ENCODE measurements around the gene PANK2.

PANK2 gene

GRCh38 chr20:3889489-3890397, 556 bp downstream of the PANK2 start:
- TF ChIP-seq GATA2 (IDR thresholded peaks at IDR 0.05; ENCODE audit: low read depth, low read length), result no peak
- no peak for TF ChIP-seq GATA3 (IDR thresholded peaks at IDR 0.05; ENCODE audit: low read depth, low read length)

- no peak for TF ChIP-seq GATA2 (IDR thresholded peaks at IDR 0.05; ENCODE audit: low read depth, low read length)
- TF ChIP-seq GATA3 (IDR thresholded peaks at IDR 0.05; ENCODE audit: low read depth, low read length), result no peak
Measured at GRCh38 chr20:3890398-3890751, 1.2 kb downstream of the PANK2 start.

- TF ChIP-seq GATA2 (IDR thresholded peaks at IDR 0.05; ENCODE audit: low read depth, low read length) (no peak), GATA3 (IDR thresholded peaks at IDR 0.05; ENCODE audit: low read depth, low read length) (no peak)
Measured at GRCh38 chr20:3890999-3891929, 2.1 kb downstream of the PANK2 start.

GRCh38 chr20:3894796-3895195, 5.6 kb downstream of the PANK2 start:
- TF ChIP-seq GATA3 (IDR thresholded peaks at IDR 0.05; ENCODE audit: low read depth, low read length) (no peak), GATA2 (IDR thresholded peaks at IDR 0.05; ENCODE audit: low read depth, low read length) (no peak)

GRCh38 chr20:3896302-3896701, 7.1 kb downstream of the PANK2 start:
- TF ChIP-seq GATA3 (IDR thresholded peaks at IDR 0.05; ENCODE audit: low read depth, low read length) (no peak), GATA2 (IDR thresholded peaks at IDR 0.05; ENCODE audit: low read depth, low read length) (no peak)

GRCh38 chr20:3896853-3897583, 7.8 kb downstream of the PANK2 start:
- TF ChIP-seq GATA3 (IDR thresholded peaks at IDR 0.05; ENCODE audit: low read depth, low read length) (no peak), GATA2 (IDR thresholded peaks at IDR 0.05; ENCODE audit: low read depth, low read length) (no peak)

GRCh38 chr20:3898639-3899038, 9.5 kb downstream of the PANK2 start:
- TF ChIP-seq GATA3 (IDR thresholded peaks at IDR 0.05; ENCODE audit: low read depth, low read length) (no peak), GATA2 (IDR thresholded peaks at IDR 0.05; ENCODE audit: low read depth, low read length) (no peak)

GRCh38 chr20:3900187-3900604, 11.0 kb downstream of the PANK2 start:
- no peak for TF ChIP-seq GATA3 (IDR thresholded peaks at IDR 0.05; ENCODE audit: low read depth, low read length)
- no peak for TF ChIP-seq GATA2 (IDR thresholded peaks at IDR 0.05; ENCODE audit: low read depth, low read length)

- TF ChIP-seq GATA3 (IDR thresholded peaks at IDR 0.05; ENCODE audit: low read depth, low read length) (no peak), GATA2 (IDR thresholded peaks at IDR 0.05; ENCODE audit: low read depth, low read length) (no peak)
Measured at GRCh38 chr20:3901028-3901705, 12.0 kb downstream of the PANK2 start.

GRCh38 chr20:3901706-3902440, 12.7 kb downstream of the PANK2 start:
- TF ChIP-seq GATA2 (IDR thresholded peaks at IDR 0.05; ENCODE audit: low read depth, low read length), result no peak
- TF ChIP-seq GATA3 (IDR thresholded peaks at IDR 0.05; ENCODE audit: low read depth, low read length), result no peak

GRCh38 chr20:3902446-3902845, 13.3 kb downstream of the PANK2 start:
- TF ChIP-seq GATA3 (IDR thresholded peaks at IDR 0.05; ENCODE audit: low read depth, low read length), result no peak
- no peak for TF ChIP-seq GATA2 (IDR thresholded peaks at IDR 0.05; ENCODE audit: low read depth, low read length)

- no peak for TF ChIP-seq GATA3 (IDR thresholded peaks at IDR 0.05; ENCODE audit: low read depth, low read length)
- no peak for TF ChIP-seq GATA2 (IDR thresholded peaks at IDR 0.05; ENCODE audit: low read depth, low read length)
Measured at GRCh38 chr20:3904224-3904623, 15.0 kb downstream of the PANK2 start.

GRCh38 chr20:3904857-3905256, 15.7 kb downstream of the PANK2 start:
- no peak for TF ChIP-seq GATA2 (IDR thresholded peaks at IDR 0.05; ENCODE audit: low read depth, low read length)
- TF ChIP-seq GATA3 (IDR thresholded peaks at IDR 0.05; ENCODE audit: low read depth, low read length), result no peak

Data from SH-SY5Y (cell line).